ENCODE results near the gene DYNC1H1.
"Not testable (repeated sequence)": the region's sequence is repeated elsewhere in the genome, so short reads cannot be mapped to it uniquely, and the experiment has no call there.

DYNC1H1 gene

GRCh38 chr14:101966742-101967141, 2.4 kb downstream of the DYNC1H1 start:
- no peak for TF ChIP-seq CTCF (IDR thresholded peaks at IDR 0.05; ENCODE audit: unreplicated experiment in 3 of 3)
- Mint-ChIP-seq H3K4me3 (peak overlapping the region; percentile 72 to 87 (median 81)), H3K9me3 (no peaks in the 10 kb centered on the region), H3K27me3 (ENCODE audit: low read depth) (no peaks in the 10 kb centered on the region), H3K4me1 (peaks cover 39% of the 10 kb centered on the region), H3K36me3 (ENCODE audit: low read depth) (peaks cover 14% of the 10 kb centered on the region), H3K27ac (peak overlapping the region in 1 of 3 experiments; percentile 63)

- Mint-ChIP-seq H3K36me3 (ENCODE audit: low read depth) (peaks cover 14% of the 10 kb centered on the region), H3K27me3 (ENCODE audit: low read depth) (no peaks in the 10 kb centered on the region), H3K4me1 (peaks cover 48% of the 10 kb centered on the region), H3K9me3 (no peaks in the 10 kb centered on the region), H3K27ac (peak overlapping the region in 1 of 3 experiments; percentile 18), H3K4me3 (peak overlapping the region in 2 of 3 experiments; percentile 22 to 33)
- no peak for TF ChIP-seq CTCF (IDR thresholded peaks at IDR 0.05; ENCODE audit: unreplicated experiment in 3 of 3)
These were observed 3.8 kb downstream of the DYNC1H1 start for GRCh38 chr14:101968186-101968585.

- H3K9me3 Mint-ChIP-seq = no peaks in the 10 kb centered on the region
- H3K27ac Mint-ChIP-seq = no peak overlapping the region
- no peaks in the 10 kb centered on the region for H3K27me3 Mint-ChIP-seq (ENCODE audit: low read depth)
- peaks cover 42% of the 10 kb centered on the region for H3K4me1 Mint-ChIP-seq
- no peak for TF ChIP-seq CTCF (IDR thresholded peaks at IDR 0.05; ENCODE audit: unreplicated experiment in 3 of 3)
- no peak overlapping the region for H3K4me3 Mint-ChIP-seq
- peaks cover 14% of the 10 kb centered on the region for H3K36me3 Mint-ChIP-seq (ENCODE audit: low read depth)
These were observed 5.1 kb downstream of the DYNC1H1 start for GRCh38 chr14:101969481-101969880.

- H3K4me1 Mint-ChIP-seq = peaks cover 39% of the 10 kb centered on the region
- peaks cover 24% of the 10 kb centered on the region for H3K36me3 Mint-ChIP-seq (ENCODE audit: low read depth)
- H3K4me3 Mint-ChIP-seq = no peak overlapping the region
- H3K27ac Mint-ChIP-seq = peak overlapping the region in 2 of 3 experiments; percentile 40 to 44
- TF ChIP-seq CTCF (IDR thresholded peaks at IDR 0.05; ENCODE audit: unreplicated experiment in 3 of 3) = no peak
- no peaks in the 10 kb centered on the region for H3K9me3 Mint-ChIP-seq
- no peaks in the 10 kb centered on the region for H3K27me3 Mint-ChIP-seq (ENCODE audit: low read depth)
These were observed 6.5 kb downstream of the DYNC1H1 start for GRCh38 chr14:101970830-101971400.

- not testable (repeated sequence) for H3K4me3 Mint-ChIP-seq; H3K27ac Mint-ChIP-seq; H3K27me3 Mint-ChIP-seq (ENCODE audit: low read depth); H3K9me3 Mint-ChIP-seq
- Mint-ChIP-seq H3K4me1 (peaks cover 37% of the 10 kb centered on the region), H3K36me3 (ENCODE audit: low read depth) (peaks cover 24% of the 10 kb centered on the region)
These were observed 7.1 kb downstream of the DYNC1H1 start for GRCh38 chr14:101971458-101971857.

GRCh38 chr14:101972126-101972866, 7.9 kb downstream of the DYNC1H1 start:
- H3K9me3 Mint-ChIP-seq = no peaks in the 10 kb centered on the region
- peaks cover 29% of the 10 kb centered on the region for H3K4me1 Mint-ChIP-seq
- H3K27me3 Mint-ChIP-seq (ENCODE audit: low read depth) = no peaks in the 10 kb centered on the region
- TF ChIP-seq CTCF (IDR thresholded peaks at IDR 0.05; ENCODE audit: unreplicated experiment in 3 of 3) = no peak
- no peak overlapping the region for H3K4me3 Mint-ChIP-seq
- peaks cover 30% of the 10 kb centered on the region for H3K36me3 Mint-ChIP-seq (ENCODE audit: low read depth)
- H3K27ac Mint-ChIP-seq = peak overlapping the region; percentile 0 to 51 (median 4)

Measured in nephron (organoid).